ENCODE results near the gene PEX7. TPM values are rescaled to one million over a fixed set of nuclear protein-coding genes. Genes with fewer than 3 reads are reported as not detected.
"Not testable (repeated sequence)": the region's sequence is repeated elsewhere in the genome, so short reads cannot be mapped to it uniquely, and the experiment has no call there.

PEX7 gene
- polyA plus RNA-seq, 1 donor: 7.4 TPM

DNA sequence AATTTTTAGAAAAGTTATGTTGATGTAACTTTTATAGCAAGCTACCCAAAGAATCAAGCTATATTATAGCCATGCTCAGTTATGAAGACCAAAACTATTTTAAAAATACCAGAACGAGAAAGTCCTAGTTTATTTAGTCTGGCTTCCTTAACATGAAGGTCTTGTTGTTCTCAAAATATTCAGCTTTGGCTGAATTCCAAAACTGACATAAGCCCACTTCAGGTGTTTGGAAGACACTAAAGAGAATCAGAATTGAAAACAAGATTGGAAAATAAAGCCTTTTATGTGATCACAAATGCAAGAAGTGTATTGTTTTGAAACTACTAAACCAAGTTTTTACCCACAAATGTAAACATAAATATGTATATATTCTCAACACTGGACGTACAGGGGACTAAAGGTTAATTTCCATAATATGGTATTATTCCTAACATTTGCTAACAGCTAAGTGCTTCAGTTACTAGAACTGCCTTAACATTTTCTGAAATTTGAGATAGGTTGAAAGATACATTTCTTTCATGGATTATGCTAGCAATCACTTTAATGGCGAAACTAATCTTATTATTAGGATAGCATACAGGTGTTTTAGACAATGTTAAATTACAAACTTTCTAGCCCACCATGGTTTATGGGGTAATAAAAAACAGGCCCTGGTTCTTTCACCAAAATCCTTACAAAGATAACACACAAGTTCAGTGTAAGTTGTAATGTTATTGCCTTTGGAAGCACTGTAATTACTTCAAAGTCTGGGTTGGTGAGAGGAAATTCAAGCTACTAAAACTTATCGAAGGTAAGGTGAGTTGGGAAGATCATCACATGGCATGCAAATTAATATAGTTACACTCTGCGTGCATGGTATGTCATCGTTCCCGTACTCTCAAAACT lies 31.7 kb upstream of the PEX7 start:
- DNase-seq (ENCODE audit: low read depth): no peak

DNA sequence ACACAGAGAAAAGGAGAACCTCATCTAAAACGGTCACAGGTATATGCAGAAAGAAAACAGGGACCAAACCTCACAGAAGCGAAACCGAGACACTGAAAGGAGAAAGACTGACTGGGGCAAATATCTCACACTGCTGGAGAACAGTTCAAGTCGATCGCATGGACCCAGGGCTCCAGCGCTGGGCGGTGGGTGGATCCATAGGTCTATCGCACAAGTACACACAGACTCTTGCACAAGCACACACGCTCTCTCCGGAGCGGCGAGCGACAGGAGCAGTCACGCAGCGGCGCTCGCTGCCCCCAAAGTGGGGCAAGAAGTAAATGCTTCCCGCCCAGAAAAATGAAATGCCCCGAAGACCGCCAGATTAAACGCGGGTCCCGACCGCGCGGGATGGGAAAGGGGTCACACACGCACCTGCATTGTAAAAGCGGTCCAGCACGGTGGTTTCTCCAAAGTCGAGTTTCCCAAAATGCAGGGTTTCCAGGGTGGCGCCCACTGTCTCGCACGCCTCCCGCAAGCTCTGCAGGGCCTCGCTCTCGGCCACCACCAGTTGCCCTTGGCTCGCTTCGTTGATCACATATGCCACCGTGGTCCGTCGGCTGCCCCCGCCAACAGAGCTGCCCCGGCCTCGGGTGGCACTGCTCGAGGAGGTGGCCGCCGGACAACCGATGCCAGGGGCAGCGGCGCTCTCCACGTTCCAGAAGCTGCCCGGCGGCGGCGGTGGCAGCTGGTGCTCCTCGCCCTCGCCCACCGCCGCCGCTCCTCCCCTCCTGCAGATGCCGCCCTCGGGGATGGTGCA lies 30.9 kb upstream of the PEX7 start:
- no peak for DNase-seq (ENCODE audit: low read depth)

DNA sequence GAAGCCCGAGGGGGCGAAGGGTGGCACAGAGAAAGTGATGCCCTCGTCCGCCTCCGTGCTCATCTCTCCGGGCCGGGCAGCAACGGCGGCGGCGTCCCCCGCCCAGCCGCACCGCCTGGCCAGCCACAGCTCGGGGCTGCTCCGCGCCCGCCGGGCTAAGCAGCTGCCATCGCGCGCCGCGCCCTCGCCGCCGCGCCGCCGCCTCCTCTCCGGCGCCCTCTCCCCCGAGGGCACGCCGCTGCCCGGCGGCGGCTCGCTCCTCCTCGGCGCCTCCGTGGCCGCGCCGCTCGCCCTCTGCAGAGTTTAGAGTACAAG lies 30.3 kb upstream of the PEX7 start:
- DNase-seq (ENCODE audit: low read depth): no peak

DNA sequence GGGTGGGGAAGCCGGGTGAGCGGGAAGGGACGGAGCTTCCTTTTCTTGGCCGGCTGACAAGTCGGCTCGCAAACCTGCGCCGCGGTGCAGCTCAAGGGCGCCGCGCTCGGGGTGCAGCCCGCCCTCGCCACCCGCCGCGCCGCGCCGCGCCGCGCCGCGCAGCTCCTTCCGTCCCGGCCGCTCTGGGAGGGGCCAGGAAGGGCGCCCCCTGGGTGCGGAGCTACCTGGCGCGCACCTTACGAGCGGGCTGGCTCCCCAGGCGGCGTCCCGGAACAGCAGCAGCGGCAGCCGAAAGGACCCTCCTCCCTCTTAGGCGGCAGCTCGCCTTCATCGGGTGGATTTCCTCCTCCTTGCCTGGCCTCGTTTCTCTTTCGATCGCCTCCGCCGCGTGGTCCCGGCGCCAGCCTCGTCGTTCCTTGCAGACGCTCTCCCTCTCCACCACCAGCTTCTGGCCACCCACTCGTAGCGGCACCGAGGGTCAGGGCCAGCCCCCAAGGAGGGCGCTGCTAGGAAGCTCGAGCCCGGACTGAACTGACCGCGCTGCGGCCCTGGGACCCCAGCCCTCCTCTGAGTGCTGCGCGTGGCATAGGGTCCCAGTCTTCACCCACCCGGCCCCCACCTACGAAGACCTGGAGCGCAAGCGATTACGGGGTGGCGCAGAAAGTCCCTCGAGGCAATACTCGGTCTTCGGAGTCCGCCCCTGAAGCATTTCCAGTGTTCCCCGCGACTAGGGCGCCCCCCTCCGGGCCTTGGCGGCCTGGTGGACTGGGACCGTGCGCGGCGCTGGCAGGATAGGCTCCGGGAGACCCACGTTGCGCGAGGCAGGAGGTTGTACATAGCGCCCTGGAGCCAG lies 29.8 kb upstream of the PEX7 start, which contains the start of gene MAP3K5:
TSS of gene MAP3K5 (minus strand) at position 68 of the 853 bp plus-strand sequence. CDS start 320 bp downstream, outside the sequence.
- DNase-seq (ENCODE audit: low read depth): no peak

DNA sequence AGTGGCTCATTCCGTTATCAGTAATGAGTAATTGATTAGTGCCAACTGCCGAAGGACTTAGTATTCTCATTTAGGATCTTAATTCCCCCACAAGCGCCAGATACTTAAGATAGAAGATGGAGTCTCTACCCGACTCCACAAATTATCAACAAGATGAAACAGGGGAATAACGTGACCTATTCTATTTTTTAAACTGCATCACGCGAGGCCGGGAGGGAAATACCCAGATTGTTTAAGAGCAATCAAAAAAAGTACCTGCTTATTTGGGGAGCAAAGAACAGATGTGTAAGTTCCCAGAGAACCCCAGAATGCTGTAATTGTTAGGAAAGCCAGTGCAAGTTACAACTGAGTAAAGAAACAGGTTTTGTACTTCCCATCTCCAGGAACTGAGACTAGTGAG lies 29.0 kb upstream of the PEX7 start:
- no peak for DNase-seq (ENCODE audit: low read depth)

DNA sequence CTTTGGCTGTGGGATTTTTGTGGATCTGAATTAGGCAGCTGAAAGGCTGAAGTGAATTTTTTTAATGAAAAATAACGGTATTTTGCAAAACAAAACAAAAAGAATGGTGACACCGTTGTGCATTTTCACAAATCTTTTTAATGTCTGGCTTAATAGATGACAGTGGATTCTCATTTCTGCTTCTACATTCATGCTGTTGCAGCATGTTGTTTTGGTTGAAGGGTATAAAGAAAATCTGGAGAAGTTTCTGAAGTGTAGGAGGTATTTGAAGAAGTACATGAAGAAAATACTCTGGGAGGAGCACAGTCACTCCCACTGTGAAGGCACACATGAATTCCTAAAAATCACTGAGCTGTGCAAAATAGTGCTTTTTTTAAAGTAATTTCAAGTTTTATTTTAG lies 27.0 kb upstream of the PEX7 start:
- no peak for DNase-seq (ENCODE audit: low read depth)

DNA sequence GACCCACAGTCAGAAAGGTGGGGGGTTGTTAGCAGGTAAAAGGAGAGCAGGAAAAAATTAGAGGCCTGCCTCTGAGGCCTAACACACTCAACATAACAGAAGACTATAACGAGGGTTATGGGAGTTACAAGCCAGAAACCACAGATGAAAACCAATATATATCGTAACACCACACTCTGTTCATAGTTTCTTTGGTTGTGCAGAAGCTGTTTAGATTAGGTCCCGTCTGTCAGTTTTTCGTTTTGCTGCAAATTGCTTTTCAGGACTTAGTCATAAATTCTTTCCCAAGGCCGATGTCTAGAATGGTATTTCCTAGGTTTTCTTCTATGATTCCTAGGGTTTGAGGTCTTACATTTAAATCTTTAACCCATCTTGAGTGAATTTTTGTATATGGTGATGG lies 26.4 kb upstream of the PEX7 start:
- no peak for DNase-seq (ENCODE audit: low read depth)

DNA sequence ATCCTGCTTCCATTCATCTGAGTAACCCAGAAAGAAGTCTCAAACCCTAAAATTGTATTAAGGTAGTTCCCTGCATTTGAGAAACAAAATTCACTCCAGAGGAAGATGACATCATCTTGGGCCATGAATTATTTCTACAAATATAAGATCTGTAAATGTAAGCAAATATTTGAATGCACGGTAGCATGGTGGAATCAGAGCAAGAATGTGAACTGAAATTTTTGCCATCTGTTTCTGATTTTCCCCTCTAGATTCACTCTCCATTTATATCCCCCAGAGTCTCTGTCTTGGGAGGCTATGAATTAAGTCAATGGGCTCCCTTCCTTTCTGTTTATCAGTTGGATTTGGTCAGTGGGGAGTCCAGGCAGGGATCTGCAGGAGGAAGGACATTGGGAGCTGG lies 24.3 kb upstream of the PEX7 start:
- DNase-seq (ENCODE audit: low read depth): no peak

DNA sequence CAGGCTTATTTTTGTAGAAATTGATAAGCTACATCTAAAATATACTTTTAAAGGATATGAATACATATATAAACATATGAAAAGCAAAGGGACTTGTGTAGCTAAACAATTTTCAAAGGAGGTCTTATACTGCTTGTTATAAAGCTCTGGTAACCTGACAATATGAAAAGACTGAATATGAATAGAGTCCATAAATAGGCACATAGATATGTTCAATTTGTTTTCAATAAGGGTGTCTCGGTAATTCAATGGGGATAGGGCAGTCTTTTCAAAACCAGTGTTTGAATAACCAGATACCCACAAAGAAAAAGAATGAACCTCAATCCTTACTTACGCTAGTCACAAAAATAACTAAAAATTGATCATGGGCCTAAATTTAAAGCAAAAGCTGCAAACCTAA lies 20.8 kb upstream of the PEX7 start:
- DNase-seq (ENCODE audit: low read depth): no peak

DNA sequence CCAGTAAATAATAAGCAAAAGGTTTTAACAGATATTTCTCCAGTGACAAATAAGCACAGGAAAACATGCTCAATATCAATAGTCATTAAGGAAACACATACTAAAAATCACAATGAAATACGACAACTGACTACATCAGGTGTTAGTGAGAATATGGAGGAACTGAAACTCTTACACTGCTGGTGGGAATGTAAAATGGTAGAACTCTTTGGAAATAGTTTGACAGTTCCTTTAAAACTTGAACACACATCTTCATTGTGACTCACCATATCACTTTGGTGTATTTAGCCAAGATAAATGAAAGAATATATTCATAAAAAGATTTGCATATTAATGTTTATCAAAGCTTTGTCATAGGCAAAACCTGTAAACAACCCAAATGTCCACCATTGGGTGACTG lies 18.8 kb upstream of the PEX7 start:
- DNase-seq (ENCODE audit: low read depth): no peak

DNA sequence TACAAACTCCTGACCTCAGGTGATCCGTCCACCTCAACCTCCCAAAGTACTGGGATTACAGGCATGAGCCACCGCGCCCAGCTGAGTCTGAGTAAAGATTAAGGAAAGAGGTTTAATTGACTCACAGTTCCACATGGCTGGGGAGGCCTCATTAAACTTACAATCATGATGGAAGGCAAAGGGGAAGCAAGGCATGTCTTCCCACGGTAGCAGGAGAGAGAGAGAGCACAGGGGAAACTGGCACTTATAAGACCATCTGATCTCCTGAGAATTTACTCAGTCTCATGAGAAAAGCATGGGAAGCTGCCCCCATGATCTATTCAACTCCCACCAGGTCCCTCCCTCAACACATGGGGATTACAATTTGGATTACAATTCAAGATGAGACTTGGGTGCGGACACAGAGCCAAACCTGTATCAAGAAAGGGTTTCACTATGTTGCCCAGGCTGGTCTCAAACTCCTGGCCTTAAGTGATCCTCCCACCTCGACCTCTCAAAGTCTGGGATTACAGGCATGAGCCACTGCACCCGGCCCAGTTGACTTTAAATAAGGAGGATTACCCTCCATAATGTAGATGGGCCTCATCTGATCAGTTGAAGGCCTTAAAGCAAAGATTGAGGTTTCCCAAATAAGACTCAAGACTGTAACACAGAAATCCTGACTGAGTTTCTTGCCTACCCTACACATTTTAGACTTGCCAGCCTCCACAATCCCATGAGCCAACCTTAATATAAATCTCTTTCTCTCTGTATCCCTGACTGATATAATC lies 13.1 kb upstream of the PEX7 start:
- no peak for DNase-seq (ENCODE audit: low read depth)

DNA sequence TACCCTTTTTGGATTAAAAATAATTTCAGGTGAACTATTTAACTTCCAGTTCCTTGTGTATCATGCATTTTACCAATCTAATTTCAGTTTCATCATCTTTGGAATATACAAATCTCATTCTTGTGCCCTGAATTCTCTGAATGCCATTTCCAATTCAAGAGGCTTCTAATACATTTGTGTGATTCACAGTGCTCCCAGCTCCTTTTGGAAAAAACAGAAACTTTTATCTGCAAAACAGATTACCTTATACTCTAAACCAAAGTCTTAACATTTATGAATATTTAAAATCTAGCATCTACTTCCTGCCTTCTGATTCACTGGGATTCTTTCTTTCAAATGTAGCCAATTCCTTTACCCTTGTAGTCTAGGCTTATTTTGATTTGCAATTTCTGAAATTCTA lies 11.1 kb upstream of the PEX7 start:
- DNase-seq (ENCODE audit: low read depth): no peak

DNA sequence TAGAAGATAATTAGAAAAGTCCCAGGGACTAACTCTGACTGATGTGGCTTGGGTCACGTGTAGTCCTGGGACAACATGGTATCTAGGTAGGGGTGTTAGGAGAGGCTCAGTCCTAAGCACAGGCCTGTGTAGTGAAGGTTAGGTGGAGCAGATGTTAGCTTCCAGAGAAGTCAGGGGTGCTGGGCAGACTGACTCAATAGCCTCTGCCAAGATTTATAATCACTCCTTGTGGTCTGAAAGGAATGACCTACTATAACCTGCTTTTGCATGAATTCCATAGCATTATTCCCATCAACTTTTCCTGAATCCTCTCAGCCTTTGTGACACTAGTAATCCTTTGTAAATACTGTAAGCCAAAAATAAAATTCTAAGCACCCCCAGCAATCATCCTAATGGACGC lies 10.2 kb upstream of the PEX7 start:
- DNase-seq (ENCODE audit: low read depth): no peak

DNA sequence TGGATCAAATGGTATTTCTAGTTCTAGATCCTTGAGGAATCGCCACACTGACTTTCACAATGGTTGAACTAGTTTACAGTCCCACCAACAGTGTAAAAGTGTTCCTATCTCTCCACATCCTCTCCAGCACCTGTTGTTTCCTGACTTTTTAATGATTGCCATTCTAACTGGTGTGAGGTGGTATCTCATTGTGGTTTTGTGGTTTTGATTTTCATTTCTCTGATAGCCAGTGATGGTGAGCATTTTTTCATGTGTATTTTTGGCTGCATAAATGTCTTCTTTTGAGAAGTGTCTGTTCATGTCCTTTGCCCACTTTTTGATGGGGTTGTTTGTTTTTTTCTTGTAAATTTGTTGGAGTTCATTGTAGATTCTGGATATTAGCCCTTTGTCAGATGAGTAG lies 6.8 kb upstream of the PEX7 start:
- DNase-seq (ENCODE audit: low read depth): not testable (repeated sequence)

DNA sequence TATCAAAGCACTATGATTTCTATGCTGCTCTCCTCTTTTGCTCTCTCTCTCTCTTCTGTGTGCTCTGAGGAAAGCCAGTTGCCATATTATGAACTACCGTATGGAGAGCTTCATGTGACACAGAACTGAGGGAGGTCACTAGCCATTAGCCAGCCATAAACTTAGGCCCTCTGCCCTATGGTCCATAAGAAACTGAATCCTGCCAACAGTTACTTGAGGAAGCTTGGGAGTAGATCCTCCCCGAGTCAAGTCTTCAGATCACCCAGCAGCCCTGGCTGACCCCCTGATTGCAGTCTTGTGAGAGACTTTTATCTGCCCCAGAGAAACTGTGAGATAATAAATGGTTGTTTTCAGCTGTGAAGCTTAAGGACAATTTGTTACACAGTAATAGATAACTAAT lies 5.7 kb upstream of the PEX7 start:
- DNase-seq (ENCODE audit: low read depth): no peak

DNA sequence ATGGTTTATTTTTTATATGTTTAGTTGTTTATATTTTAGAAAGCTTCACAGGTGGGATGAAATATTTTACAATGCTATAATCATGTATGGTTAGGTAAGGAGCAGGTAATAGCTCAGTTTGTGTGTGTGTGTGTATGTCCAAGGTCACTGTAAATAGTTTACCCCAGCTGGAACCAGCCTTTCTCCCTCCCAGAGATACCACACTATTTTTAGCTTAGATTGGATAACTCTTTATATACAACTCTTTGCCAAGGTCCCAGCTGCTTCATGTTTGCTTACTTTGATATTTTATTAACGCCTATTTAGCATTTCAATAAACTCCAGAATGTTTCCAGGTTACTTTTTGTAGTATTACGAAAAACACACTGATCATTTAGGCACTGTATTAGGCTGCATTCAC lies 1.8 kb upstream of the PEX7 start:
- no peak for DNase-seq (ENCODE audit: low read depth)

DNA sequence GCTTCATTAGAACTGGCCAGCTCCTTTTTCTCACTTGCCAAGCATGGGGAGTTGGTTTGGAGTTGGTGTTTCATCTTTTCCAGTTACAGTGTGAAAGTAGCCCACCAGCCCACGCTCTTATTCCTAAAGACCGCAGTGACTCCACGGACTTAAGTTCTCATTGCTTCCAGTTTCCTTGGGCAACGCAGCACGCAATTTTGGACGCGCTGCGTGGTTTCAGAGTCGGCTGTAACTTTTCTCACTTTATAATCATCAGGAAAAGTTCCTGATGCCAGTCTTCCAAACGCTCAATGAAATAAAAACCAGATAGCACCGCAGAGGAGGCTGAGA lies 381 bp upstream of the PEX7 start:
- no peak for DNase-seq (ENCODE audit: low read depth)

DNA sequence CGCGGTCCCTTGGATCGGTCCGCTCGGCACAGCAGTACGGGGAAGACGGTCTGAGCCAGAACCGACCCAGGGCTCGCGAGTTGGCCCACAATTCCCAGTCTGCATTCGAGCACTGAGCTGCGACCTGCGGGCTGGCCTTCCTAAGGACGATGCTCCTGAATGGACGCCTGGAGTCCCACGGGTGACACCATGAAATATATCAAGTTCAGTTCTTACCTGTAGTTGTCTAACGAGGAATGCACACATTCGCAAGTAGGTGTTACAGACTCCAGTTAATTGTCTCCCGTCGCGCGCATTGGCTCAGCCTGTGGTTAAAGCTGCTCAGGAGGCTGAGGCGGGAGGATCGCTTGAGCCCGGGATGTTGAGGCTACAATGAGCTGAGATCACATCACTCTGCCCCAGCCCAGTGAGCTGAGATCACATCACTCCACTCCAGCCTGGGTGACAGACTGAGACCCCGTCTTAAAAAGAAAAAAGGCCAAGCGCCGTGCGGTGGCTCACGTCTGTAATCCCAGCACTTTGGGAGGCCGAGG lies 802 bp downstream of the PEX7 start:
- no peak for DNase-seq (ENCODE audit: low read depth)

DNA sequence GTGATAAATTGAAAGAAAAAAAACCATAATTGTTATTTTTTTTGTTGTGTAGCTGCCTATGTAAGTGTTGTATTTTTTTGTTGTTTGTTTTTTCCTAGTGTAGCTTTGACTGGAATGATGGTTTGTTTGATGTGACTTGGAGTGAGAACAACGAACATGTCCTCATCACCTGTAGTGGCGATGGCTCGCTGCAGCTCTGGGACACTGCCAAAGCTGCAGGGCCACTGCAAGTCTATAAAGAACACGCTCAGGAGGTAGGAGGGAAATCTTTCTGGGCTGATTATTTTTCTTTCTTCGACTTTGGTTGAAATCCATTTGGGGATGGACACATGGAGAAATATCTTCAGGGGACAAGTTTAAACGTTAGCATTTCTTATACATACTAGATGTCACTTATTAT lies 3.8 kb downstream of the PEX7 start:
- no peak for DNase-seq (ENCODE audit: low read depth)

DNA sequence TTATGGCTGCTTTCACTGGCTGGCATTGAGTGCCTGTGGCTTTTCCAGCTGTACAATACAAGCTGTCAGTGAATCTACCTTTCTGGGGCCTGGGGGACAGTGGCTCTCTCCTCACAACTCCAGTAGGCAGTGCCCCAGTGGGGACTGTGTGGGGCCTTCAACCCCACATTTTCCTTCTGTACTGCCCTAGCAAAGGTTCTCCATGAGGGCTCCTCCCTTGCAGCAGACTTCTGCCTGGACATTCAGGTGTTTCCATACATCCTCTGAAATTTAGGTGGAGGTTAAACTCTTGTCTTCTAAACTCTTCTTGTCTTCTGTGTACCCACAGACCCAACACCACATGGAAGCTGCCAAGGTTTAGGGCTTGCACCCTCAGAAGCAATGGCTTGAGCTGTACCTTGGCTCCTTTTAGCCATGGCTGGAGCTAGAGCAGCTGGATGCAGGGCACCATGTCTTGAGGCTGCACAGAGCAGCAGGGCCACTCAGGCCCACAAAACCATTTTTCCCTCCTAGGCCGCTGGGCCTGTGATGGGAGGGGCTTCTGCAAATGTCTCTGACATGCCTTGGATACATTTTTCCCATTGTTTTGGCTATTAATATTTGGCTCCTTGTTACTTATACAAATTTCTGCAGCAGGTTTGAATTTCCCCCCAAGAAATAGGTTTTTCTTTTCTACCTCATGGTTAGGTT lies 9.6 kb downstream of the PEX7 start:
- no peak for DNase-seq (ENCODE audit: low read depth)

Measured in forelimb muscle (tissue), 1 donor.